Stimulated activated naive CD8-positive, alpha-beta T cell treated with anti-CD3 and anti-CD28 coated beads, Interleukin-15, amount 100 ng/mL, for 72 hours (primary cell): ENCODE measurements around the gene NNT.
"Not testable (repeated sequence)": the region's sequence is repeated elsewhere in the genome, so short reads cannot be mapped to it uniquely, and the experiment has no call there.

Experiments
- ATAC-seq: fragments of 150-1000 bp; cut with Tn5 transposase; 2 replicates; pipeline ENCODE4 v1.10.0; 2021; ENCODE audit warnings: mild to moderate bottlenecking, moderate library complexity
- DNase-seq, 2 donors: peaks; one replicate each; pipeline ENCODE4 v3.0.0; 2021 to 2022
- H3K27ac Mint-ChIP-seq, 2 donors: one replicate each; pipeline ENCODE4 v1.8.0; 2022; ENCODE audit warnings: mild to moderate bottlenecking in 2 of 2, mixed read lengths in 2 of 2, moderate library complexity in 2 of 2
- H3K27me3 Mint-ChIP-seq: one replicate; pipeline ENCODE4 v1.8.0; 2022; ENCODE audit warnings: mixed read lengths
- H3K4me1 Mint-ChIP-seq: one replicate; pipeline ENCODE4 v1.8.0; 2022; ENCODE audit warnings: mild to moderate bottlenecking, mixed read lengths
- H3K4me3 Mint-ChIP-seq, 2 donors: one replicate each; pipeline ENCODE4 v1.8.0; 2022; ENCODE audit warnings: mild to moderate bottlenecking in 2 of 2, mixed read lengths in 2 of 2, moderate library complexity in 1 of 2
- H3K9me3 Mint-ChIP-seq, 2 donors: one replicate each; pipeline ENCODE4 v1.8.0; 2022; ENCODE audit warnings: mixed read lengths in 2 of 2

Gene NNT

GRCh38 chr5:43572357-43572756 lies 30.6 kb upstream of the NNT start:
- ATAC-seq (no peak), DNase-seq (no peak)
- H3K27me3 Mint-ChIP-seq = no peaks in the 10 kb centered on the region
- H3K27ac Mint-ChIP-seq = no peak overlapping the region
- no peak overlapping the region for H3K4me3 Mint-ChIP-seq
- no peaks in the 10 kb centered on the region for H3K4me1 Mint-ChIP-seq
- peaks cover 0 to 8% of the 10 kb centered on the region in 2 donors for H3K9me3 Mint-ChIP-seq

- H3K27me3 Mint-ChIP-seq = no peaks in the 10 kb centered on the region
- no peak overlapping the region for H3K27ac Mint-ChIP-seq
- no peaks in the 10 kb centered on the region for H3K4me1 Mint-ChIP-seq
- DNase-seq (no peak), ATAC-seq (no peak)
- H3K4me3 Mint-ChIP-seq = no peak overlapping the region
- H3K9me3 Mint-ChIP-seq = peaks cover 0 to 8% of the 10 kb centered on the region in 2 donors
Measured at GRCh38 chr5:43573058-43573457, 29.9 kb upstream of the NNT start.

- not testable (repeated sequence) for H3K27me3 Mint-ChIP-seq, H3K27ac Mint-ChIP-seq, ATAC-seq, H3K9me3 Mint-ChIP-seq, H3K4me3 Mint-ChIP-seq, H3K4me1 Mint-ChIP-seq, DNase-seq
Measured at GRCh38 chr5:43580402-43581210, 22.4 kb upstream of the NNT start.

GRCh38 chr5:43581398-43581797 lies 21.6 kb upstream of the NNT start:
- ATAC-seq (no peak), DNase-seq (no peak)
- Mint-ChIP-seq H3K4me1 (no peaks in the 10 kb centered on the region), H3K4me3 (no peak overlapping the region), H3K27ac (no peak overlapping the region), H3K9me3 (no peaks in the 10 kb centered on the region), H3K27me3 (no peaks in the 10 kb centered on the region)

GRCh38 chr5:43582082-43583005 lies 20.6 kb upstream of the NNT start:
- H3K4me1 Mint-ChIP-seq = no peaks in the 10 kb centered on the region
- DNase-seq (no peak), ATAC-seq (no peak)
- H3K27me3 Mint-ChIP-seq = no peaks in the 10 kb centered on the region
- H3K4me3 Mint-ChIP-seq = no peak overlapping the region
- H3K9me3 Mint-ChIP-seq = no peaks in the 10 kb centered on the region
- H3K27ac Mint-ChIP-seq = peak overlapping the region in 1 of 2 donors; percentile 2

GRCh38 chr5:43583724-43584123 lies 19.3 kb upstream of the NNT start:
- H3K4me1 Mint-ChIP-seq = no peaks in the 10 kb centered on the region

GRCh38 chr5:43584166-43584699 lies 18.7 kb upstream of the NNT start:
- Mint-ChIP-seq H3K27ac (no peak overlapping the region), H3K4me3 (no peak overlapping the region), H3K27me3 (no peaks in the 10 kb centered on the region), H3K9me3 (no peaks in the 10 kb centered on the region), H3K4me1 (no peaks in the 10 kb centered on the region)
- ATAC-seq (no peak), DNase-seq (no peak)

More at GRCh38 chr5:43583724-43584123, 19.3 kb upstream of the NNT start:
- no peak overlapping the region for H3K4me3 Mint-ChIP-seq
- DNase-seq = no peak
- no peak for ATAC-seq
- no peaks in the 10 kb centered on the region for H3K27me3 Mint-ChIP-seq
- no peaks in the 10 kb centered on the region for H3K9me3 Mint-ChIP-seq
- no peak overlapping the region for H3K27ac Mint-ChIP-seq

GRCh38 chr5:43588842-43589241 lies 14.1 kb upstream of the NNT start:
- DNase-seq (no peak), ATAC-seq (no peak)
- no peaks in the 10 kb centered on the region for H3K4me1 Mint-ChIP-seq
- no peaks in the 10 kb centered on the region for H3K9me3 Mint-ChIP-seq
- no peak overlapping the region for H3K27ac Mint-ChIP-seq
- no peaks in the 10 kb centered on the region for H3K27me3 Mint-ChIP-seq
- H3K4me3 Mint-ChIP-seq = no peak overlapping the region

- no peaks in the 10 kb centered on the region for H3K27me3 Mint-ChIP-seq
- H3K4me3 Mint-ChIP-seq = no peak overlapping the region
- H3K4me1 Mint-ChIP-seq = no peaks in the 10 kb centered on the region
- DNase-seq = no peak
- ATAC-seq = no peak
- H3K9me3 Mint-ChIP-seq = no peaks in the 10 kb centered on the region
- no peak overlapping the region for H3K27ac Mint-ChIP-seq
Measured at GRCh38 chr5:43589310-43589709, 13.7 kb upstream of the NNT start.

GRCh38 chr5:43590700-43591099 lies 12.3 kb upstream of the NNT start:
- Mint-ChIP-seq H3K27ac (no peak overlapping the region), H3K4me1 (no peaks in the 10 kb centered on the region), H3K27me3 (no peaks in the 10 kb centered on the region), H3K4me3 (no peak overlapping the region), H3K9me3 (no peaks in the 10 kb centered on the region)
- ATAC-seq (no peak), DNase-seq (no peak)

GRCh38 chr5:43592363-43592762 lies 10.6 kb upstream of the NNT start:
- H3K27me3 Mint-ChIP-seq = no peaks in the 10 kb centered on the region
- ATAC-seq (no peak), DNase-seq (no peak)
- no peaks in the 10 kb centered on the region for H3K9me3 Mint-ChIP-seq
- H3K4me1 Mint-ChIP-seq = peaks cover under 1% of the 10 kb centered on the region
- H3K27ac Mint-ChIP-seq = no peak overlapping the region
- H3K4me3 Mint-ChIP-seq = no peak overlapping the region

- H3K27me3 Mint-ChIP-seq, ATAC-seq, DNase-seq, H3K4me3 Mint-ChIP-seq, H3K27ac Mint-ChIP-seq, H3K9me3 Mint-ChIP-seq: not testable (repeated sequence)
- H3K4me1 Mint-ChIP-seq = peaks cover 26% of the 10 kb centered on the region
Measured at GRCh38 chr5:43598927-43599326, 4.1 kb upstream of the NNT start.

GRCh38 chr5:43601454-43602260 lies 1.3 kb upstream of the NNT start:
- ATAC-seq (no peak), DNase-seq (no peak)
- Mint-ChIP-seq H3K27ac (peak overlapping the region; percentile 97 to 100), H3K27me3 (no peaks in the 10 kb centered on the region), H3K9me3 (no peaks in the 10 kb centered on the region), H3K4me3 (peak overlapping the region; percentile 94 to 99), H3K4me1 (peaks cover 35% of the 10 kb centered on the region)

GRCh38 chr5:43603344-43604217 lies 601 bp downstream of the NNT start:
- H3K27me3 Mint-ChIP-seq = no peaks in the 10 kb centered on the region
- H3K4me3 Mint-ChIP-seq = peak overlapping the region; percentile 94 to 99
- ATAC-seq (peak; percentile 86), DNase-seq (peak; percentile 71 to 87)
- H3K9me3 Mint-ChIP-seq = no peaks in the 10 kb centered on the region
- H3K27ac Mint-ChIP-seq = peak overlapping the region; percentile 97 to 100
- H3K4me1 Mint-ChIP-seq = peaks cover 34% of the 10 kb centered on the region
